ENCODE data around the gene XCL1. TPM values are rescaled to one million over a fixed set of nuclear protein-coding genes. Genes with fewer than 3 reads are reported as not detected.

XCL1 gene
- total and polyA plus RNA-seq, 2 donors (not counting 1 experiment from before 2014, with no cell fraction given): not detected

- Histone ChIP-seq H3K9ac (ENCODE audit: insufficient read depth, low read length) (no peak overlapping the region), H3K4me1 (ENCODE audit: control insufficient read depth, extremely low read depth, insufficient read depth, low read length) (peaks cover 2% of the 10 kb centered on the region), H3K36me3 (ENCODE audit: control insufficient read depth, insufficient read depth, low read length) (no peaks in the 10 kb centered on the region), H4K20me1 (ENCODE audit: control insufficient read depth, extremely low read depth, insufficient read depth, low read length) (no peaks in the 10 kb centered on the region), H2AFZ (ENCODE audit: low read length) (no peak overlapping the region), H3K9me3 (ENCODE audit: control insufficient read depth, insufficient read depth, low read depth, low read length) (no peaks in the 10 kb centered on the region), H3K27me3 (ENCODE audit: control insufficient read depth, insufficient read depth, low read length) (no peaks in the 10 kb centered on the region), H3K4me2 (ENCODE audit: extremely low read depth, insufficient read depth, low read length) (no peak overlapping the region), H3K79me2 (ENCODE audit: control insufficient read depth, insufficient read depth, low read length) (no peaks in the 10 kb centered on the region), H3K27ac (ENCODE audit: insufficient read depth, low read length) (no peak overlapping the region), H3K4me3 (replicated peaks in 1 of 4; ENCODE audit: control extremely low read depth in 1 of 4, insufficient read depth in 1 of 4, low read depth in 3 of 4, low read length in 4 of 4) (no peak overlapping the region)
- TF ChIP-seq EZH2 (IDR thresholded peaks at IDR 0.05; ENCODE audit: low read length, missing control alignments): no peak
- no peak for TF ChIP-seq CTCF (conservative IDR thresholded peaks at IDR 0.05 in 1 of 2, IDR thresholded peaks at IDR 0.05 in 1 of 2; ENCODE audit: low read depth in 1 of 2, low read length in 2 of 2)
- peak in 1 of 2 donors; percentile 63 for DNase-seq (ENCODE audit: low read depth in 2 of 2)
Measured at GRCh38 chr1:168583571-168583970, 7.2 kb downstream of the XCL1 start.

GRCh38 chr1:168585191-168585590 is 8.8 kb downstream of the XCL1 start:
- TF ChIP-seq CTCF (conservative IDR thresholded peaks at IDR 0.05 in 1 of 2, IDR thresholded peaks at IDR 0.05 in 1 of 2; ENCODE audit: low read depth in 1 of 2, low read length in 2 of 2): no peak
- TF ChIP-seq EZH2 (IDR thresholded peaks at IDR 0.05; ENCODE audit: low read length, missing control alignments): no peak
- no peaks in the 10 kb centered on the region for H3K27me3 ChIP-seq (ENCODE audit: control insufficient read depth, insufficient read depth, low read length)
- H2AFZ ChIP-seq (ENCODE audit: low read length): no peak overlapping the region
- H3K79me2 ChIP-seq (ENCODE audit: control insufficient read depth, insufficient read depth, low read length): no peaks in the 10 kb centered on the region
- no peak overlapping the region for H3K27ac ChIP-seq (ENCODE audit: insufficient read depth, low read length)
- no peak overlapping the region for H3K4me2 ChIP-seq (ENCODE audit: extremely low read depth, insufficient read depth, low read length)
- H3K4me1 ChIP-seq (ENCODE audit: control insufficient read depth, extremely low read depth, insufficient read depth, low read length): peaks cover 2% of the 10 kb centered on the region
- H3K4me3 ChIP-seq (replicated peaks in 1 of 4; ENCODE audit: control extremely low read depth in 1 of 4, insufficient read depth in 1 of 4, low read depth in 3 of 4, low read length in 4 of 4): no peak overlapping the region
- H3K36me3 ChIP-seq (ENCODE audit: control insufficient read depth, insufficient read depth, low read length): no peaks in the 10 kb centered on the region
- no peaks in the 10 kb centered on the region for H4K20me1 ChIP-seq (ENCODE audit: control insufficient read depth, extremely low read depth, insufficient read depth, low read length)
- no peak overlapping the region for H3K9ac ChIP-seq (ENCODE audit: insufficient read depth, low read length)
- DNase-seq (ENCODE audit: low read depth in 2 of 2): peak in 1 of 2 donors; percentile 65
- no peaks in the 10 kb centered on the region for H3K9me3 ChIP-seq (ENCODE audit: control insufficient read depth, insufficient read depth, low read depth, low read length)

GRCh38 chr1:168585937-168586336 is 9.5 kb downstream of the XCL1 start:
- Histone ChIP-seq H3K4me2 (ENCODE audit: extremely low read depth, insufficient read depth, low read length) (no peak overlapping the region), H3K27ac (ENCODE audit: insufficient read depth, low read length) (no peak overlapping the region), H4K20me1 (ENCODE audit: control insufficient read depth, extremely low read depth, insufficient read depth, low read length) (no peaks in the 10 kb centered on the region), H3K27me3 (ENCODE audit: control insufficient read depth, insufficient read depth, low read length) (no peaks in the 10 kb centered on the region), H3K79me2 (ENCODE audit: control insufficient read depth, insufficient read depth, low read length) (no peaks in the 10 kb centered on the region), H3K9ac (ENCODE audit: insufficient read depth, low read length) (no peak overlapping the region), H3K9me3 (ENCODE audit: control insufficient read depth, insufficient read depth, low read depth, low read length) (no peaks in the 10 kb centered on the region), H3K4me3 (replicated peaks in 1 of 4; ENCODE audit: control extremely low read depth in 1 of 4, insufficient read depth in 1 of 4, low read depth in 3 of 4, low read length in 4 of 4) (no peak overlapping the region), H3K4me1 (ENCODE audit: control insufficient read depth, extremely low read depth, insufficient read depth, low read length) (peaks cover 2% of the 10 kb centered on the region), H3K36me3 (ENCODE audit: control insufficient read depth, insufficient read depth, low read length) (no peaks in the 10 kb centered on the region), H2AFZ (ENCODE audit: low read length) (no peak overlapping the region)
- DNase-seq (ENCODE audit: low read depth in 2 of 2): no peak
- no peak for TF ChIP-seq CTCF (conservative IDR thresholded peaks at IDR 0.05 in 1 of 2, IDR thresholded peaks at IDR 0.05 in 1 of 2; ENCODE audit: low read depth in 1 of 2, low read length in 2 of 2)
- TF ChIP-seq EZH2 (IDR thresholded peaks at IDR 0.05; ENCODE audit: low read length, missing control alignments): no peak

Data from fibroblast of lung (primary cell).